ENCODE measurements around the gene RAB6B.

- no peak for TF ChIP-seq CTCF (IDR thresholded peaks at IDR 0.05; ENCODE audit: low read depth, low read length)
- TF ChIP-seq EZH2phosphoT487 (IDR thresholded peaks at IDR 0.05; ENCODE audit: low read depth): no peak
These were observed 4.6 kb downstream of the RAB6B start for GRCh38 chr3:133890972-133891644.

All from OCI-LY3 (cell line).